SJCRH30 (cell line): Measurements from ENCODE around the gene TPR. TPM values are rescaled to one million over a fixed set of nuclear protein-coding genes. Genes with fewer than 3 reads are reported as not detected.
"Not testable (repeated sequence)": the region's sequence is repeated elsewhere in the genome, so short reads cannot be mapped to it uniquely, and the experiment has no call there.

Experiments used
- DNase-seq, 2 experiments: peaks; one replicate each; pipeline ENCODE4 v3.0.0-alpha.2; 2015 to 2020
- H3K27ac ChIP-seq: fragments of 250-450 bp; sonication (Bioruptor Pico); 2 replicates; pipeline ENCODE4 v1.5.1; 2020; ENCODE audit warnings: mild to moderate bottlenecking, moderate library complexity
- H3K27me3 ChIP-seq: fragments of 250-450 bp; sonication (Bioruptor Pico); 2 replicates; pipeline ENCODE4 v1.5.1; 2020; ENCODE audit warnings: mild to moderate bottlenecking, moderate library complexity
- H3K36me3 ChIP-seq: fragments of 250-450 bp; sonication (Bioruptor Pico); 2 replicates; pipeline ENCODE4 v1.5.1; 2020; ENCODE audit warnings: mild to moderate bottlenecking, moderate library complexity
- H3K4me1 ChIP-seq: fragments of 250-450 bp; sonication (Bioruptor Pico); 2 replicates; pipeline ENCODE4 v1.5.1; 2020; ENCODE audit warnings: mild to moderate bottlenecking, moderate library complexity
- H3K4me3 ChIP-seq: fragments of 250-450 bp; sonication (Bioruptor Pico); 2 replicates; pipeline ENCODE4 v1.5.1; 2020; ENCODE audit warnings: mild to moderate bottlenecking, moderate library complexity
- H3K9me3 ChIP-seq: fragments of 250-450 bp; sonication (Bioruptor Pico); replicated peaks from 2 replicates; pipeline ENCODE4 v1.5.1; 2020; ENCODE audit warnings: mild to moderate bottlenecking, moderate library complexity
- total RNA-seq: library from RNA; depleted of rRNA; stranded (reverse); fragments of >200 nt; shearing (Covaris generic); gene quantifications from 2 replicates; pipeline ENCODE4 v1.2.3, GENCODE V29; 2014; rRNA removed

TPR gene
- total RNA-seq: 71.2 and 101 TPM in 2 replicates

DNA sequence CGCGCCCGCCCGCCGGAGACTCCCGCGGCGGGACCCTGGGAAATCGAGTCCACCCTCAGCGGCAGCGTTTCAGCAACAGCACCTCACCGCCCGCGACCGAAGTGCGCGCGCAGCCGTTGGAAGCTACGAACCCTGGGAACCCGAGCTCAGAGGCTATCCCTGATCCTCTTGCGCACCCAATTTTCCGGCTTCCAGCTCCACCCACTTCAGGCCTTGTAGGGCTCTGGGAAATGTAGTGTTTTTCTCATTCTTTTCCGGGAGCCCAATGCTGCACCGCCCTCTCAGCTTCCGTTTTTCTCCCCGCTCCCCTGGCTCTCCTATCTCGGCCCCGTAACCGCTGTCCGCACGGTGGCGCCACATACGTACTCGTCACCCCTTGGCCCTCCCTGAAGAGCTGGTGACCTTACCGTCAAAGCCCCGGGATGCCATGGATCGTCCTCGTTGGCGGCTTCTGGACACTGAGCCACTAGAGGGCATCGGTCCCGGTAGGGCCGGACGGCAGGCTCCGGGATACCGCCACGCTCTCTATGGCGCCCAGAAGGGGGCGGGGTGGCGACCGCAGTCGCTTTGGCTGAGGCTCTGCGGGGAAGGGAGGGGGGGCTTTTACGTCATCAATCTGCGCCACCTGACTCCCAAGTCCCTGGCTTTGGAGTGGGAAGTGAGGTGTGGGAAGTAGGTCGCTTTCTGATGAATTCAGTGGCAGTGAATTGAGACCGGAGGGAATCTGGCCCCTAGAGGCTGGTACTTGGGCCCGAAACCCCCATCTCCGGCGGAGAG is at the start of gene TPR, which contains the start of gene ODR4:
Gene TPR, minus strand, starts transcription at position 102 of the 777 bp plus-strand sequence. CDS start 225 bp downstream, outside the sequence.
Gene ODR4, plus strand, starts transcription at position 687 of the 777 bp plus-strand sequence. CDS start 3,948 bp downstream, outside the sequence.
- peak; percentile 96 to 98 for DNase-seq
- Histone ChIP-seq H3K4me3 (peak within 1 kb of the TSS; percentile 70), H3K27ac (peak within 1 kb of the TSS; percentile 89), H3K4me1 (no peaks in the 10 kb centered on the region), H3K9me3 (no peaks in the 10 kb centered on the region), H3K27me3 (no peaks in the 10 kb centered on the region), H3K36me3 (peaks cover 28% of the 10 kb centered on the region)

DNA sequence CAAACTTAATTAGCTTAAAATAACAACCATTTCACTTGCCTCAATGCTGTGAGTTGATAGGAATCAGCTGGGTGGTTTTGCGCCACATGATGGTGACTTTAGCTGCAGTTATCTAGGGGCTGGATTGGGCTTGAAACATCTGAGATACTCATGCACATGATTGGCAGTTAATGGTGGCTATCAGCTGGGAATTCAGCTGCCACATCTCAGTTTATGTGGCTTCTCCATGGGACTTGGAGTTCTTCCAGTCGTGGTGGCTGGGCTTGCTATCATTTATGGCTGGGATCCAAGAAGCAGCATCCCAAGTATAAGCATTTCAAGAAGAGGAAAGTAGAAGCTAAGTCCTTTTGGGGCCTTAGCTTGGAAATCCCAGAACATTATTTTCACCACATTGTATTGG is 49.5 kb upstream of the TPR start:
- Histone ChIP-seq H3K27ac (no peak overlapping the region), H3K4me1 (no peaks in the 10 kb centered on the region), H3K36me3 (no peaks in the 10 kb centered on the region), H3K9me3 (no peaks in the 10 kb centered on the region), H3K4me3 (no peak overlapping the region), H3K27me3 (no peaks in the 10 kb centered on the region)
- peak; percentile 22 to 48 for DNase-seq

GRCh38 chr1:186421446-186421845 is 46.4 kb upstream of the TPR start:
- Histone ChIP-seq H3K36me3 (peaks cover 3% of the 10 kb centered on the region), H3K4me1 (0 out of 2 replicates have a peak, but pooled peaks cover 3% of the 10 kb centered on the region), H3K9me3 (no peaks in the 10 kb centered on the region), H3K27me3 (no peaks in the 10 kb centered on the region), H3K27ac (no peak overlapping the region), H3K4me3 (no peak overlapping the region)
- no peak for DNase-seq

GRCh38 chr1:186420923-186421322 is 45.9 kb upstream of the TPR start:
- no peak for DNase-seq
- no peaks in the 10 kb centered on the region for H3K27me3 ChIP-seq
- H3K4me3 ChIP-seq: no peak overlapping the region
- no peaks in the 10 kb centered on the region for H3K9me3 ChIP-seq
- 0 out of 2 replicates have a peak, but pooled peaks cover 3% of the 10 kb centered on the region for H3K4me1 ChIP-seq
- H3K36me3 ChIP-seq: peaks cover 3% of the 10 kb centered on the region
- no peak overlapping the region for H3K27ac ChIP-seq

- H3K27me3 ChIP-seq: no peaks in the 10 kb centered on the region
- 0 out of 2 replicates have a peak, but pooled peaks cover 3% of the 10 kb centered on the region for H3K4me1 ChIP-seq
- DNase-seq: no peak
- H3K4me3 ChIP-seq: no peak overlapping the region
- H3K9me3 ChIP-seq: no peaks in the 10 kb centered on the region
- H3K36me3 ChIP-seq: peaks cover 3% of the 10 kb centered on the region
- no peak overlapping the region for H3K27ac ChIP-seq
Observed at GRCh38 chr1:186420311-186420710, 45.3 kb upstream of the TPR start.

- H3K4me3 ChIP-seq: no peak overlapping the region
- H3K9me3 ChIP-seq: no peaks in the 10 kb centered on the region
- peak in 1 of 2 experiments; percentile 5 for DNase-seq
- H3K36me3 ChIP-seq: peaks cover 3% of the 10 kb centered on the region
- H3K27ac ChIP-seq: no peak overlapping the region
- H3K27me3 ChIP-seq: no peaks in the 10 kb centered on the region
- 0 out of 2 replicates have a peak, but pooled peaks cover 3% of the 10 kb centered on the region for H3K4me1 ChIP-seq
Observed at GRCh38 chr1:186418503-186418902, 43.5 kb upstream of the TPR start.

- Histone ChIP-seq H3K27ac (no peak overlapping the region), H3K36me3 (peaks cover 15% of the 10 kb centered on the region), H3K4me3 (no peak overlapping the region), H3K27me3 (no peaks in the 10 kb centered on the region), H3K4me1 (no peaks in the 10 kb centered on the region), H3K9me3 (no peaks in the 10 kb centered on the region)
- DNase-seq: no peak
Observed at GRCh38 chr1:186413319-186413718, 38.3 kb upstream of the TPR start.

DNA sequence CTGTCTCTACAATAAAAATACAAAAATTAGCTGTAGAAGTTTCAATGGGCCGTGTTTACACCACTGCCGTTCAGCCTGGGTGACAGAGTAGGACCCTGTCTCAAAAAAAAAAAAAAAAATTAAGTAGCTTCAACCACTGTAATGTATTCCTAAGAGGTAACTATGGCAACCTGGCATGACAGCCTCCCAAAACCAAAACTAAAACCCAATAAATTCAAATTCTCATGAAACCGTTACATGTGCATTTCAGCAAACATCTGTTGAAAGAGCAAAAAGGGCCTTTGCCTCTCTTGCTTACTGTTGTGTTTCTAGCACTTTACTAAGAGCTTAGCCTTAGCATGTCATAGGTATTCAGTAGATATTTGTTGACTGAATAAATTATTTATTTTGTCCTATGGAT is 34.0 kb upstream of the TPR start:
- no peak for DNase-seq
- Histone ChIP-seq H3K36me3 (peaks cover 32% of the 10 kb centered on the region), H3K4me3 (no peak overlapping the region), H3K9me3 (no peaks in the 10 kb centered on the region), H3K4me1 (no peaks in the 10 kb centered on the region), H3K27ac (no peak overlapping the region), H3K27me3 (no peaks in the 10 kb centered on the region)

- no peaks in the 10 kb centered on the region for H3K27me3 ChIP-seq
- H3K36me3 ChIP-seq: peaks cover 32% of the 10 kb centered on the region
- DNase-seq: peak in 1 of 2 experiments; percentile 49
- H3K27ac ChIP-seq: no peak overlapping the region
- H3K4me3 ChIP-seq: no peak overlapping the region
- H3K9me3 ChIP-seq: no peaks in the 10 kb centered on the region
- H3K4me1 ChIP-seq: no peaks in the 10 kb centered on the region
Observed at GRCh38 chr1:186404454-186405051, 29.5 kb upstream of the TPR start.

DNA sequence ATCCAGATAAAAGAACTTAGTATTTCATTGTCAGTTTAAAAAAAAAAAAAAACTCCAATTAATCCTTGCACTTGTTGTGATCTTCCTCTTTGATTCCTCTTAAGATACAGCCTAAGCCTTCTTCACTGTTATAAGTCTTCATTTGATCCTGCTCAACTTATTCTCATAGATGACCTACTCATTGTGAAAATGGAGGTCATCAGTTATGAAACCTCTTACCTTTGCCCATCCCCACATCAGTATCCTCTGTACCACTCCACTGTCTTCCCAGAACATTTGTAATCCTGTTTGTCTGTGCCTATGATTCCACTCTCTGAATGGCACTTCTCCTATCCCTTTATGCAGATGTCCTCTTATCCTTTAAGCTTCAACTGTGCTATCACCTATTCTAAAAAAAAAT is 28.6 kb upstream of the TPR start:
- Histone ChIP-seq H3K36me3 (peaks cover 38% of the 10 kb centered on the region), H3K27me3 (no peaks in the 10 kb centered on the region), H3K4me1 (no peaks in the 10 kb centered on the region), H3K4me3 (no peak overlapping the region), H3K27ac (no peak overlapping the region), H3K9me3 (no peaks in the 10 kb centered on the region)
- no peak for DNase-seq

- not testable (repeated sequence) for H3K27ac ChIP-seq, DNase-seq, H3K27me3 ChIP-seq, H3K4me1 ChIP-seq, H3K4me3 ChIP-seq, H3K9me3 ChIP-seq
- peaks cover 35% of the 10 kb centered on the region for H3K36me3 ChIP-seq
Observed at GRCh38 chr1:186401446-186401845, 26.4 kb upstream of the TPR start.

GRCh38 chr1:186392711-186393110 is 17.7 kb upstream of the TPR start:
- DNase-seq, H3K4me3 ChIP-seq, H3K27ac ChIP-seq, H3K4me1 ChIP-seq, H3K27me3 ChIP-seq, H3K9me3 ChIP-seq: not testable (repeated sequence)
- peaks cover 51% of the 10 kb centered on the region for H3K36me3 ChIP-seq

- no peak for DNase-seq
- H3K27me3 ChIP-seq: no peaks in the 10 kb centered on the region
- no peaks in the 10 kb centered on the region for H3K9me3 ChIP-seq
- peaks cover 51% of the 10 kb centered on the region for H3K36me3 ChIP-seq
- no peak overlapping the region for H3K4me3 ChIP-seq
- H3K27ac ChIP-seq: no peak overlapping the region
- no peaks in the 10 kb centered on the region for H3K4me1 ChIP-seq
Observed at GRCh38 chr1:186391841-186392240, 16.8 kb upstream of the TPR start.

DNA sequence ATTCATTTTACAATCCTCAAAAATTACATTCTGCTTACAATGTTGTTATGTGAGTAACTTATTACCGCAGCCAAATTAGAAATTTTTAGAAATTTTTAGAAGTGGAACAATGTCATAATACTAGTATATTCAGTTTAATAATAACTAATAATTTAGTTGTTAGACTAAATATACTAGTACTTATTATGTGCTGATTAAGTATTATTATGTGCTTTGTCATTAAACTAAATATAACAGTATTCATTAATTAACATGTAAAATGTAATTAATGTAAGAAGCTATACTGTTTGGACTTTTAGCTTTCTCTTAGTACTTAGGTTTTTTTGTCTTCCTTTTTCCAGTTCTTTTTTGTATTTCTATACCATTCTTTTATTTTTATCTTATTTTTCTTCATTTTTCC is 15.9 kb upstream of the TPR start:
- Histone ChIP-seq H3K4me3 (no peak overlapping the region), H3K9me3 (no peaks in the 10 kb centered on the region), H3K27me3 (no peaks in the 10 kb centered on the region), H3K27ac (no peak overlapping the region), H3K36me3 (peaks cover 48% of the 10 kb centered on the region), H3K4me1 (no peaks in the 10 kb centered on the region)
- DNase-seq: no peak

GRCh38 chr1:186386725-186387383 is 11.8 kb upstream of the TPR start:
- peaks cover 51% of the 10 kb centered on the region for H3K36me3 ChIP-seq
- H3K9me3 ChIP-seq: no peaks in the 10 kb centered on the region
- H3K27me3 ChIP-seq: no peaks in the 10 kb centered on the region
- no peak for DNase-seq
- no peak overlapping the region for H3K4me3 ChIP-seq
- H3K4me1 ChIP-seq: no peaks in the 10 kb centered on the region
- no peak overlapping the region for H3K27ac ChIP-seq
